HG03159 (cell line): Measurements from ENCODE around the gene EFCAB11.

ENCODE experiments used
- ATAC-seq: cut with Tn5 transposase; IDR thresholded peaks from one replicate; pipeline ENCODE4 v1.9.1; 2021; ENCODE audit warnings: mild to moderate bottlenecking, moderate library complexity; ENCODE audit not compliant: unreplicated experiment

EFCAB11 gene

GRCh38 chr14:89957791-89958190, 3.3 kb upstream of the EFCAB11 start:
- no peak for ATAC-seq

DNA sequence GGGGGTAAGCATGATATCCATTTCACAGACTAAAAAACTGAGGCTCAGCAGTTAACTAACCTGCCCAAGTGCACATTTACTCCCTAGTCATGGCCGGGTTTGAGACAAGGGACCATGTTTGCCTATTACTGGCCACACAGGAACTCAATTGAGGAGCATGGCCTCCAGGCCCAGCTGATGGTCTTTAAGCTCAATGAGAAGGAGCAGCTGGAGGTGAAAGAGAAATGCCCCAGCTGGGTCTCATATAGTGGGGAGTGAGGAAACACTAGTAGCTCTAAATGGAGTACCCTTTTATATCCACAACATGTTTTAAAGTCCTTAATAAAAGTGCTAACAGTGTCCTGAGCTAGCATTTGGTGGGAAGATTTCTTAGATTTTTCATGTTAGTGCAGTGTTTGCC, 2.8 kb upstream of the EFCAB11 start:
- ATAC-seq, result no peak

DNA sequence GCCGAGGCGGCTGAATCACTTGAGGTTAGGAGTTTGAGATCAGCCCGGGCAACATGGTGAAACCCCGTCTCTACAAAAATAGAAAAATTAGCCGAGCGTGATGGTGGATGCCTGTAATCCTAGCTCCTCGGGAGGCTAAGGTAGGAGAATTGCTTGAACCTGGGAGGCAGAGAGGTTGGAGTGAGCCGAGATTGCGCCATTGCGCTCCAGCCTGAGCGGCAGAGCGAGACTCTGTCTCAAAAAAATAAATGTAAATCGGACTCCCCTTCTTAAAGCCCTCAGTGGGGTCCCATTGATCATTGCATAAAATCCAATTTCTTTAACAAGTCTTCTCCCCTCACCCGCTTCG, 2.1 kb upstream of the EFCAB11 start:
- no peak for ATAC-seq

- ATAC-seq, result peak; percentile 59
Observed at GRCh38 chr14:89955745-89956660, 1.5 kb upstream of the EFCAB11 start, which contains the start of gene TDP1. TSS of gene TDP1 (plus strand) at chr14:89955927. CDS start at chr14:89963115, 7,188 bp downstream.

DNA sequence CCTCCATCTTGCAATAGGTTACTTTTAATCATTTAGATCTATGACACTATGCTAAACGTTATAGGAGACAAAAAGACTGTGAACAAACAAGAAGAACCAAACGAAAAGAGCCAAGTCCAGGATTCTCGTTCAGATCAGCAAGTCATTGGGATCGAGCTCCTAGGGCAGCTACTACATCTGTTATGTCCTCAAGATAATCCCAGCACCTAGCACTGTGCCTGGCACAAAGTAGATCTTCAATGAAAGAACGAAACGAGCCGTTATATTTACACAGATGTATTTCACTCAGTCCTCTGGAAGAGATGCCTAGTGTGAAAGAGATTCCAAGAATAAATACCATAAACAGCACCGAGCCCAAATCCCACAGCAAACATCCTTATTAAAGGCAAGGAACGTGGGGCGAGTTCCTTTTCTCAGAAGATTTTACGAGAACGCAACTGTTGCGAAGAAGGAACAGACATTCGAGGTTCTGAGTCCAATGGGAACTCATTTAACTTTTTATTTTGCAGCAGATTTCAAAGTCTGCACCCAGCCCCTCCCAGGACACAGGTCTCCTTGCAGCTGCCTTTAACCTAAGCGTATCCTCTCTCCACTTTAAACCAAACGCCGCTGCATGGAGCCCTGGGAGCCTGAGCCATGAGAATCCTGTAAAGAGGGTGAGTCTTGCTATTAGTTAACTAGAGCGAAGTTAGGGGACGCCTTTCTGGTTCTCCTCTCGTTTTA, 653 bp upstream of the EFCAB11 start:
- peak; percentile 16 for ATAC-seq

DNA sequence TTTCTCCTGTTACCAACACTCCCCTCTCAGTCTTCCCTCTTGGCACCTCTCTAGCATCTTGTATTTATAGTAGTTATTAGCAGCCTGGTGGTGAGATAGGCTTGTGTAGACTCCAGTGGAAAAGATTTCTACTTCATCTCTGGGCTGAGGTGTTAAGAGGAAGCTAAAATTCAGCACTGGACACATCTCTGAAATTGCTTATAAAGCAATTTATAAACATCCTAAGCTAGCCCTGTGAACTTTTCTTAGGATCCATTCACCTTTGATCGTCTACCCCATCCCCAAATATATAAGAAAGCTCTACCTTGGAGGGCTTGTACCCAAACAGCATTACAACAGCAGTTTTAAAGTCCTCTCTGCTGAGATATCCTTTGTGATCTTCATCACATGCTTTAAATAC, 928 bp downstream of the EFCAB11 start:
- ATAC-seq, result no peak

DNA sequence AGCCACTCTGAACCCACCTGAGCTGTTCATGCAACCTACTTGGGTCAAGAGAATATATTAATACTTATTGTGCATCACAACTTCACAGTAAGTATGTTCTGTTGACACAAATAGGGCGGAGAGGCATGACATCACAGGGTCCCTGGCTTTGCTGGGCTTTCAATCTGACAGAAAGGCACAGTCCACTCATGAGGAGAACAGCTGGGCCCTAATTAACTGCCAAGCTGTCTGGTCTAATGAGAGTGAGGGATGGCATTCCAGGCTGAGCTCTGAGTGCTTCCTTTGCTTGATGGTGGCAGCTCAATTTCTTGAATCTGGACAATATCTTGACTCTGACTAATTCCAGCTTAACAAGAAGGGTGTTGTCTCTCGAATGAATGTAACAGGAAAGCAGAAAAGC, 2.0 kb downstream of the EFCAB11 start:
- ATAC-seq, result no peak

DNA sequence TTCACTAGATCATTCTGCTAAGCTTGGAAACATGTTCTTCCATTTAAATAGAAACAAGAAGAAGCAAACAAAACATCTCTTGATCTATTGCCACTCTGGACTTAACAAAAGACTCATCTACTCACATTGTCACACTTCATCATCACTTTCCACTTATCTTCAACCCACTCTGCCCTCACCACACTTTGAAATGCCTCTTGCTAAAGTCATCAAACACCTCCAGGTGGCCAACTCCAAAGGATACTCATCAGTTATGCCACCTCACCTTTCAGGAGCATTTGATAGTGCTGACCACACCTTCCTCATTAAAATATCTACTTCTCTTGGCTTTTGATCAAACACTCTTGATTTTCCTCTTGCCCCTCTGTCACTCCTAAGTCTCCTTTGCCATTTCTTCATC, 7.2 kb downstream of the EFCAB11 start:
- no peak for ATAC-seq

DNA sequence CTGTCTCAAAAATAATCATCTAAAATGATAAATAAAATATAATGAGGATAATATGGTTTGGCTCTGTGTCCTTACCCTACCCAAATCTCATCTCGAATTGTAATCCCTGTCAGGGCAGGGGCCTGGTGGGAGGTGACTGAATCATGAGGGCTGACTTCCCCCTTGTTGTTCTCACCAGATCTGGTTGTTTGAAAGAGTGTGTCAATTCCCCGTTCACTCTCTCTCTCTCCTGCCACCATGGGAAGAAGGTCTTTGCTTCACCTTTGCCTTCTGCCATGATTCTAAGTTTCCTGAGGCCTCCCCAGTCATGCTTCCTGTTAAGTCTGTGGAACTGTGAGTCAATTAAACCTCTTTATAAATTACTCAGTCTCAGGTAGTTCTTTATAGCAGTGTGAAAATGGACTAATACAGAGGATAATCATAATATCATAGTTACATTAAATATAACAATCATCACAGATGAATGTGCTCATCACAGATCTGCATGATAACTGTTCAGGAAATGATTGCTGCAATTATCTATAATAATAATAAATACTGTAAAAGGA, 12.6 kb downstream of the EFCAB11 start:
- ATAC-seq, result no peak

DNA sequence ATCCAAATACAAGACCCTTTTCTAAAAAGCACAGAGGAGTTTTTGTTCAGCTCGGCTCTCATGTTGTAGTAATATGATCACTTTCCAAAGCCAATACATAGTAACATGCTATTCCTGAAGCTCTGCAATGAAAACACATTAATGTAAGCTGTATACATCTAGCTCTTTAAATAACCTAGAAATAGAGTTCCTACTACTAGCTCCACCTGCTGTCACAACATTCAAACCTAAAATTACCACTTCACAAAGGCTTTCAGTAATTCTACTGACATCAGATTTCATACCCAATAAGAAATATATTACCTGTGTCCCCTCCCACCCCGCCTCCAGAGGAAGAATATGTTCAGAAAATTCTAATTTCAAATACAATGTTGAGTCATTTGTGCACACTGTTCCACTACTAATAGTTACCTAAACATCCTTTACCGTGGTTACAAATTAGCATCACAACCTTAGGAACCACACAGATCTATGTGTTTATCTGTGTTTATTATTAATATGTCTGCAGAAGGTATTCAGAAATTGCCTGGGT, 17.8 kb downstream of the EFCAB11 start:
- ATAC-seq, result no peak

GRCh38 chr14:89933002-89933401, 21.5 kb downstream of the EFCAB11 start:
- ATAC-seq, result no peak

GRCh38 chr14:89927186-89927865, 27.2 kb downstream of the EFCAB11 start:
- no peak for ATAC-seq

GRCh38 chr14:89926694-89927093, 27.8 kb downstream of the EFCAB11 start:
- ATAC-seq, result no peak

DNA sequence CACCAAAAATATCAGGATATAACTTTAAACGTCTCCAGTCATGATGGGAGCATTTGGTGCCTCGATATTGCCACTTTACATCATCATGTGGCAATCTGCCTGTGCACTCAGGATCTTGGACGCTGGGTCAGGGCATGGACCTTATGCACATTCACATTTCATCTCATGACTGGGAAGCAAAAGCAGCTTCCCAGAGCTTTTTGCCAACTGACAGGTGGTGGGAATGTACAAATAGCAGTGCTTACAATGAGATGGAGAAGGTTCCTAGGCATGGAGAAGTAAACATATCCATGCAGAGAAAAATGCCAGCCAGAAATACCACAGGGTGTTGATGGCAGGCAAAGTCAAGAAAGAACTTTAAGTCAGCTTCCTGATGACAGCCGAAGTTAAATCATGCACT, 30.3 kb downstream of the EFCAB11 start:
- ATAC-seq, result no peak

DNA sequence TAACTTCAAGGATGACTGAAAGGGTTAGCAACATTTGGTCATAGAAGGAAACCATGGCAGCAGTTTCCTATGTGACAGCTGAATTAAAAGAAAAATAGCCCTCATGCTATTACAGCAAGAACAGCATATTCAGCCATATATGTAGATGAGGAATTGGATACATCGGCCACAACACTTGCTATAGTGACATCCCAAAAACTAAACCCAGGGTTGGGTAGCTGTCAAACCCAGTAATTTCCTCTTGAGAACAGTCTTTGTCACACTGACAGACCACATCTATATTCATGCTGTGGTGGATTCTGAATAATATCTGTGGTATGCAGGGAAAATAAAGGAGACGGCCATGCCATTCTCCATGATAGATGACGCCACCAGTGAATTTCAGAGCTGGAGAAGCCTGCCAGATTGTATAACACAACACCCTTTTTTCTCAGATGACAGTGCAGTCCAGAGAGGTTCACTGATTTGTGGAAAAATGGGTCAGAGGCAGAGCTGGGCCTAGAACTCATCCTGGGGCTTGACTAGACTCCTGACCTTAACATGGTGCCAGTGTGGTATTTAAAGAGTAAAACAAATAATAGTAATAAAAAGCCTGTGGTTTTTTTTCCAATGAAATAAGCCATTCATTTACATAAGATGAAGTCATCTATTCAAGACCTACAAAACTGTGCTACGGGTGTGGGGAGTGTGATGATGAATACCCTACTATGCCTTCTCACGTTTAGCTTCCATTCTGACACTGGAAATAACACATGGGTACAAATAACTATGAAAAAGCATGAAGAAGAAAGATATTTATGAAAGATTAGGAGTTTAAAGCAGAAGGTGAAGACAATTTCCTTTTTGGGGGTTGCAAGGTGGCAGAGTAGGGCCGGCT, 32.3 kb downstream of the EFCAB11 start:
- ATAC-seq, result no peak

DNA sequence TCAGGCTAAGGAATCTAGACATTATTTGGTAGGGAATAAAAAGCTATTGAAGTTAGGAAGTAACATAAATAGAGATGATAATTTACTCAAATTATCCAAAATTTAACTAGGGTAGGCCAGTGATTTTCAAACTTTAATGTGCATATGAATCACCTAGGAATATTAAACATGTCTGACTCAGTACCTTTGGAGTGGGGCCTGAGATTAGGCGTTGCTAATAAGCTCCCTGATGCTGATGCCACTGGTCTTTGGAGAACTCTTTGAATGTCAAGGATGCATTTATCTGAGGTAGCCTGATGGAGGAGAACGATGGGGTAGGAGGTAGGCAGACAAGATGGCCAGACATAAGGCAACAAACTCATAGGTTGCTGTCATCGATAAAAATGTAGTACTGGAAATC, 33.2 kb downstream of the EFCAB11 start:
- no peak for ATAC-seq

DNA sequence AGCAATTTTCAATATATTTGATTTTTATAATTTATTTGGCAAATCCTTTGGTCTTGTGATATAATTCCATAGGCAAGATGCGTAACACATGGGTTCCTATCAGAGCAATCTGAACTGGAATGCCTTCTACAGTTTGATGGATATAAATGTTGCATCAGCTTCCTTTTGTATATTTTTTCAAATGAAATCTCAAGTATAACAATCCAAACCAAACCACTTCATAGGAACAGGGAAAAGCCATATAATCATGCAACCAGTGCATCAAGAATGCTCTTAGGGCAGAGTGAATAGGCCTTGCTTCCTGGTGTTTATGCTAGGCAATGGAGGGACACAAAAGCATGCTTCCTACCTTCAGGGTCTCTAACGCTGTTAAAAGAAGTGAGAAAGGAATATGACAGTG, 34.5 kb downstream of the EFCAB11 start:
- no peak for ATAC-seq

- no peak for ATAC-seq
Observed at GRCh38 chr14:89918721-89919120, 35.8 kb downstream of the EFCAB11 start.

GRCh38 chr14:89915114-89915878, 39.2 kb downstream of the EFCAB11 start:
- ATAC-seq, result peak; percentile 56
